Esophagus muscularis mucosa (tissue), 4 donors: Measurements from ENCODE around the gene LRSAM1. TPM values are rescaled to one million over a fixed set of nuclear protein-coding genes. Genes with fewer than 3 reads are reported as not detected.

ENCODE experiments used
- DNase-seq: peaks from one replicate; pipeline ENCODE4 v3.0.0-alpha.2; 2017; ENCODE audit errors: extremely low spot score
- H3K27ac ChIP-seq, 4 donors: fragments of 200-600 bp; sonication (generic); replicated peaks in 1 of 4; 1 replicate in 3 of 4; 2 replicates in 1 of 4; pipeline ENCODE4 v1.5.1; 2016 to 2019; ENCODE audit warnings: mild to moderate bottlenecking in 1 of 4
- H3K27me3 ChIP-seq, 4 donors: fragments of 200-600 bp; sonication (generic); one replicate each; pipeline versions ENCODE4 v1.5.1 to v1.6.0; 2016 to 2019
- H3K36me3 ChIP-seq, 4 donors: fragments of 200-600 bp; sonication (generic); one replicate each; pipeline ENCODE4 v1.5.1; 2016 to 2019
- H3K4me1 ChIP-seq, 4 donors: fragments of 200-600 bp; sonication (generic); one replicate each; pipeline ENCODE4 v1.5.1; 2016 to 2019
- H3K4me3 ChIP-seq, 4 donors: fragments of 200-600 bp; sonication (generic); 1 replicate in 2 of 4; 2 replicates in 2 of 4; pipeline ENCODE4 v1.5.1; 2016 to 2019; ENCODE audit warnings: mild to moderate bottlenecking in 4 of 4, moderate library complexity in 1 of 4
- H3K9me3 ChIP-seq, 4 donors: fragments of 200-600 bp; sonication (generic); 1 replicate in 3 of 4; 2 replicates in 1 of 4; pipeline ENCODE4 v1.5.1; 2016 to 2019
- EP300 ChIP-seq: sonication (generic); formaldehyde crosslinking; IDR thresholded peaks from one replicate; pipeline ENCODE4 v1.6.1; 2017; ENCODE audit warnings: antibody characterized with exemption
- POLR2A ChIP-seq: fragments of 450-650 bp; IDR thresholded peaks from one replicate; pipeline ENCODE4 v1.6.1; 2017; ENCODE audit warnings: antibody characterized with exemption, moderate library complexity, mild to moderate bottlenecking, low read depth
- POLR2AphosphoS5 ChIP-seq, 2 donors: sonication (generic); formaldehyde crosslinking; IDR thresholded peaks; one replicate each; pipeline ENCODE4 v1.6.1; 2017; ENCODE audit warnings: antibody characterized with exemption in 2 of 2
- WGBS: methylation state at CpG from one replicate; pipeline ENCODE4 v1.1.5; 2018; 5-methylcytosine and 5-hydroxymethylcytosine counted together
- intact Hi-C: fragments of 100-400 bp; cut with DNase I; formaldehyde crosslinking; loops from one replicate; pipeline ENCODE4 v1.15.1; 2023
- total RNA-seq, 4 donors: library from RNA; depleted of rRNA; stranded (reverse); fragments of >200 nt; gene quantifications; one replicate each; pipeline versions ENCODE4 v1.1.0 to v1.2.1, GENCODE V29; 2016
- TF ChIP-seq, protein P1 (sequence below), 3 experiments: fragments of 200-600 bp in 2 of 3; fragments of 450-650 bp in 1 of 3; sonication (generic) in 2 of 3; IDR thresholded peaks; one replicate each; pipeline ENCODE4 v1.5.1; 2017 to 2019; ENCODE audit warnings: antibody characterized with exemption in 3 of 3, mild to moderate bottlenecking in 2 of 3, moderate library complexity in 1 of 3

Gene LRSAM1
- total RNA-seq, 4 donors from 2014 or later = 13.6 to 26.2 (median 18.8) TPM

DNA sequence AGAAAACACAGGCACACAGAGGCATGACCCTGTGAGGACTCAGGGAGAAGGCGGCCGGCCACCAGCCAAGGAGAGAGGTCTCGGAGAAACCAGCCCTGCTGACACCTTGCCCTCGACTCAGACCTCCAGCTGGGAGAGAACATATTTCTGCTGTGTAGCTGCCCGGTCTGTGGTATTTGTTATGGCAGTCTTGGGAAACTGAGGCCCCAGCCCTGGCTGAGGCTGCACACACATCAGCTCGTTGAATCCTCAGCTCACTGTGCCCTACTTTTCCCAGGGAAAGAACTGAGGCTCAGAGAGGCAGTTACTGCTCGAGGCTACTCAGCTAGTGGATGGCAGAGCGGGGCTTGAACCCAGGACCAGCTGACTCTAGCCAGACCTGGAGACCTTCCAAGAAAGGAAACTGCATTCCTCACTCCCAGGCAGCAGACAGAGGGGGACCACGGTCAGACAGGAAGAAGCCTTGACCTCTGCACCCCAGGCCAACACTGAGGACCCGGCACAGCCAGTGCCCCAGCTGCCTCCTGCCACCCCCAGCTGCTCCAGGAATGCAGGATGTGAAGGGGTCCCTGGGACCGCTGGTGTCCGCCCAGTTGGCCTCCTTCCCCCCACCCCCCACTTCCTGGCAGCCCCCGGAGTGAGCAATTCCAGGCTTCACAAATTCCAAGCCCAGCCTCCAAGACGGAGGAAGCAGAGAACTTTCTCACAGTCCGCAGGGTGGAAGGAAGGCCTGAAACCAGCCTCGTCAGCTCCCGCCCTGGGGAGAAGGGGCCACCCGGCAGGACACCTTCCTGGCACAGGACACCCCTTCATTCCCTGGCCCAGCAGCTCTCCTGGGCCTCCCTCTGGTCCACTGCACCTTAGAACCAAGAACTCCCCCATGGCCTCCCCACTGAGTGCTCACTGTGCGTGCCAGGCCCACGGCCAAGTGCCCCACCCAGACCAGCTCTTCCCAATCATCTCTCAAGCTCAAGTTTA is 69.9 kb downstream of the LRSAM1 start:
- Histone ChIP-seq H3K9me3 (peaks cover 0 to 13% (median 6%) of the 10 kb centered on the region in 4 donors), H3K4me3 (no peak overlapping the region), H3K36me3 (peaks cover 43 to 75% (median 57%) of the 10 kb centered on the region in 4 donors), H3K27ac (peak overlapping the region; percentile 61 to 82 (median 78)), H3K4me1 (peaks cover 29 to 48% (median 39%) of the 10 kb centered on the region in 4 donors), H3K27me3 (no peaks in the 10 kb centered on the region)
- no peak for DNase-seq
- WGBS = 55% methylated on average over 16 of the region's 20 CpGs
- intact Hi-C loops = no loop called here
- TF ChIP-seq, protein P1, sequence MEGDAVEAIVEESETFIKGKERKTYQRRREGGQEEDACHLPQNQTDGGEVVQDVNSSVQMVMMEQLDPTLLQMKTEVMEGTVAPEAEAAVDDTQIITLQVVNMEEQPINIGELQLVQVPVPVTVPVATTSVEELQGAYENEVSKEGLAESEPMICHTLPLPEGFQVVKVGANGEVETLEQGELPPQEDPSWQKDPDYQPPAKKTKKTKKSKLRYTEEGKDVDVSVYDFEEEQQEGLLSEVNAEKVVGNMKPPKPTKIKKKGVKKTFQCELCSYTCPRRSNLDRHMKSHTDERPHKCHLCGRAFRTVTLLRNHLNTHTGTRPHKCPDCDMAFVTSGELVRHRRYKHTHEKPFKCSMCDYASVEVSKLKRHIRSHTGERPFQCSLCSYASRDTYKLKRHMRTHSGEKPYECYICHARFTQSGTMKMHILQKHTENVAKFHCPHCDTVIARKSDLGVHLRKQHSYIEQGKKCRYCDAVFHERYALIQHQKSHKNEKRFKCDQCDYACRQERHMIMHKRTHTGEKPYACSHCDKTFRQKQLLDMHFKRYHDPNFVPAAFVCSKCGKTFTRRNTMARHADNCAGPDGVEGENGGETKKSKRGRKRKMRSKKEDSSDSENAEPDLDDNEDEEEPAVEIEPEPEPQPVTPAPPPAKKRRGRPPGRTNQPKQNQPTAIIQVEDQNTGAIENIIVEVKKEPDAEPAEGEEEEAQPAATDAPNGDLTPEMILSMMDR (IDR thresholded peaks at IDR 0.05) = no peak
- TF ChIP-seq POLR2AphosphoS5 (IDR thresholded peaks at IDR 0.05) (no peak), POLR2A (no peak), EP300 (no peak)

DNA sequence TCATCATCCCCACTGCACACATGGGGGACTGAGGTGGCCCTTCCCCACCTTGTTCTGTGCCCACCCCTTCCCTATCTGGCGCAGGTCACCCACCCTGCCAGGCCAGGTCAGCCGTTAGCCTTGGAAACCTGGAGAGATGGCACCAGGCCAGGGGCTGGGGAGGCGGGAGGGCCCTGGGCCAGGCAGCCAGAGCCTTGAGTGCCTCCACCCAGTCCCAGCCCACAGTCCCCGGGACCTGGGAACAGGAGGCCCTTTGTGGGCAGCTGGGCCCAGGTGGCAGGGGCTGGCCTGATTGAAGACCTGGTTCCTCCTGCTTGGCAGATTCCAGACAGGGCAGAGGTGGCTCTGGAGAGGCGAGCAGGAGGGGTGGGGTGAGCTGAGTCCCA is 70.6 kb downstream of the LRSAM1 start:
- no peak for TF ChIP-seq EP300
- TF ChIP-seq, protein P1 (IDR thresholded peaks at IDR 0.05) = no peak
- TF ChIP-seq POLR2AphosphoS5 (IDR thresholded peaks at IDR 0.05) = no peak
- no peak for TF ChIP-seq POLR2A
- DNase-seq = no peak
- H3K4me1 ChIP-seq = peaks cover 29 to 48% (median 43%) of the 10 kb centered on the region in 4 donors
- no peaks in the 10 kb centered on the region for H3K27me3 ChIP-seq
- peaks cover 36 to 75% (median 56%) of the 10 kb centered on the region in 4 donors for H3K36me3 ChIP-seq
- intact Hi-C loops = no loop called here
- H3K9me3 ChIP-seq = peaks cover 0 to 13% (median 6%) of the 10 kb centered on the region in 4 donors
- H3K4me3 ChIP-seq = no peak overlapping the region
- WGBS = 65% methylated on average over 4 of the region's 5 CpGs
- peak overlapping the region; percentile 61 to 82 (median 78) for H3K27ac ChIP-seq

DNA sequence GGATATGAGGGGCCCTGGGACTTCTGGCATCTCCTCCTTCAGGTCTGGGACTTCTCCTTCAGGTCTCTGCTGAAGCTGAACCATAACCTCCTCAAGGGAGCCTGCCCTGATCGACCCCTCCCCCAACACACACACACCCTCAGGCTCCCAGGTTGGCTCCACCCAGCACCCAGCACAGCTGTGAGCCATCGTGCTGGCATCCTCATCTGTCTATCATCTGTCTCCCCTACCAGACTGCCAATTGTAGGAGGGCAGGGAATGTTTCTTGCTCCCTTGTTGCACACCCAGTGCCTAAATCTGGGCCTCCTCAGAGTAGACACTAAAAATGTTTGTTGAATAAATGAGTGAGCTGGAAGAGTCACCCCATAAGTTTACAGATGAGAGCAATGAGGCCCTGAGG is 71.4 kb downstream of the LRSAM1 start:
- peak overlapping the region; percentile 61 to 82 (median 78) for H3K27ac ChIP-seq
- intact Hi-C loops = no loop called here
- H3K27me3 ChIP-seq = no peaks in the 10 kb centered on the region
- no peak overlapping the region for H3K4me3 ChIP-seq
- TF ChIP-seq POLR2AphosphoS5 (IDR thresholded peaks at IDR 0.05) (no peak), POLR2A (no peak)
- peaks cover 29 to 55% (median 50%) of the 10 kb centered on the region in 4 donors for H3K4me1 ChIP-seq
- peaks cover 0 to 13% (median 6%) of the 10 kb centered on the region in 4 donors for H3K9me3 ChIP-seq
- 86% methylated on average over 2 of the region's 2 CpGs for WGBS
- H3K36me3 ChIP-seq = peaks cover 28 to 75% (median 54%) of the 10 kb centered on the region in 4 donors
- DNase-seq = no peak

DNA sequence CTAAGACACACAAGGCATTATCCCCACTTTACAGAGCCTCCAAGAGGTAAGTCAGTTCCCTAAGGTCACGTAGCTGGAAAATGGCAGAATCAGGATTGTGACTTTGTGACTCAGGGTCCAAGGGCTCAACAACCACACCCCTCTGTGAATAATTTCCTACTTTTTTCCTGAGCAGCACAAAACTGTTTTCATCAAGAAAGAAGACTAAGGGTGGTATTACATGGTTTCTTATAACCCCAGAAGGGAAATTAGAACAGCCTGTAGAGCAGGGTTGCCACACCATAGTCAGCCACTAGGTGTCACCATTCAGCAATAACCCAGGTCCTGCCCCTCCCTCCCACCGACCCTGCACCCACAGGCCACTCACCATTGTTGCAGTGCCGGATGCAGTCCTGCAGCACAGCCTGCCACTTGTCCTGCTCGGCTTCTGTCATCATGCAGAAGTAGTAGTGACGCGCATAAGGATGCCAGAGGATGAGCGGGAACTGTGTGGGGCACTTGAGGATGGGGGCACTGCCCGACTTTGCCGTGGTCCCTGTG is 72.1 kb downstream of the LRSAM1 start:
- Histone ChIP-seq H3K4me1 (peaks cover 29 to 62% (median 54%) of the 10 kb centered on the region in 4 donors), H3K9me3 (peaks cover 0 to 13% (median 6%) of the 10 kb centered on the region in 4 donors), H3K36me3 (peaks cover 25 to 75% (median 51%) of the 10 kb centered on the region in 4 donors), H3K4me3 (no peak overlapping the region), H3K27me3 (no peaks in the 10 kb centered on the region), H3K27ac (no peak overlapping the region)
- intact Hi-C loops = no loop called here
- TF ChIP-seq POLR2A = no peak
- TF ChIP-seq, protein P1 (IDR thresholded peaks at IDR 0.05) = peak in 2 of 3 experiments; percentile 14 to 39
- DNase-seq = no peak
- 90% methylated on average over 6 of the region's 9 CpGs for WGBS

DNA sequence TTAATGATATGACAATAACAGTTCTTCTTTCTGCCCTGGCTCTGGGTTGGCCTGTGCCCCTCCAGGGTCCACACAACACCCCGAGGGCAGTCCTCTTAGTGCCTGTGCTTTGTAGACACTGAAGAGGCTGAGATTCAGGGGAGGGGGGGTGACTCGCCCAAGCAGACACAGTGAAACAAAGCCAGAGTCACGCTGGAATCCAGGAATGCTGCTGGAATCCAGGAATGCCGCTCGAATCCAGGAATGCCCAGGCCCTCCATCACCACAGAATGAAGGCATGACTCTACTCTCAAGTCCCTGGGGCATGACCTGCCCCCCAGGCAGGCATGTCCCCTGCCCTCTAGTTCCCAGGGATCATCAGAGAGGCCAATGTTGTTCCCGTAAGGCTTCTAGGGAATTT is 73.1 kb downstream of the LRSAM1 start:
- no peaks in the 10 kb centered on the region for H3K27me3 ChIP-seq
- DNase-seq = no peak
- intact Hi-C loops = no loop called here
- 81% methylated on average over 5 of the region's 6 CpGs for WGBS
- TF ChIP-seq POLR2AphosphoS5 (IDR thresholded peaks at IDR 0.05) = no peak
- no peak for TF ChIP-seq EP300
- TF ChIP-seq, protein P1 (IDR thresholded peaks at IDR 0.05) = no peak
- no peak for TF ChIP-seq POLR2A
- peaks cover 27 to 66% (median 58%) of the 10 kb centered on the region in 4 donors for H3K4me1 ChIP-seq
- H3K27ac ChIP-seq = no peak overlapping the region
- H3K9me3 ChIP-seq = peaks cover 0 to 13% (median 6%) of the 10 kb centered on the region in 4 donors
- H3K4me3 ChIP-seq = no peak overlapping the region
- H3K36me3 ChIP-seq = peaks cover 25 to 71% (median 55%) of the 10 kb centered on the region in 4 donors
